B cell (primary cell): Measurements from ENCODE around the gene RPL32. TPM values are rescaled to one million over a fixed set of nuclear protein-coding genes. Genes with fewer than 3 reads are reported as not detected.

Experiments
- ATAC-seq: fragments of 200-7000 bp; cut with Tn5 transposase; one replicate; pipeline ENCODE4 v1.10.0; 2021; ENCODE audit warnings: low read depth, mild to moderate bottlenecking, moderate number of reproducible peaks, moderate library complexity
- CTCF ChIA-PET: fragments of 350-600 bp; sonication (Branson Sonifier 250); formaldehyde crosslinking; loops from one replicate; lab custom pipeline; 2021; ENCODE audit warnings: antibody characterized with exemption, inconsistent platforms; lab: Charles Lee
- POLR2A ChIA-PET: fragments of 350-600 bp; sonication (Branson Sonifier 250); formaldehyde crosslinking; loops from one replicate; lab custom pipeline; 2021; ENCODE audit warnings: antibody characterized with exemption; lab: Charles Lee
- DNase-seq: peaks from one replicate; pipeline ENCODE4 v3.0.0; 2013
- H2AFZ ChIP-seq: 2 replicates; pipeline ENCODE4 v1.6.1; 2012; ENCODE audit warnings: mild to moderate bottlenecking, low read depth, low read length; ENCODE audit not compliant: insufficient read depth, poor library complexity, severe bottlenecking
- H3K27ac ChIP-seq, 2 donors: 1 replicate in 1 of 2; 2 replicates in 1 of 2; pipeline ENCODE4 v1.5.1; 2012 to 2013; ENCODE audit warnings: low read length in 2 of 2, mild to moderate bottlenecking in 2 of 2, moderate library complexity in 1 of 2
- H3K27me3 ChIP-seq, 4 experiments: fragments of 200-600 bp in 1 of 4; sonication (generic) in 1 of 4; replicated peaks in 1 of 4; 1 replicate in 2 of 4; 2 replicates in 2 of 4; pipeline versions ENCODE4 v1.6.1 to v1.7.0; 2013 to 2016; ENCODE audit warnings: low read length in 3 of 4, mild to moderate bottlenecking in 2 of 4, mixed read lengths in 1 of 4, moderate library complexity in 1 of 4; ENCODE audit not compliant: insufficient read depth in 4 of 4, control insufficient read depth in 3 of 4; ENCODE audit errors: control extremely low read depth in 1 of 4
- H3K36me3 ChIP-seq, 2 experiments: replicated peaks in 1 of 2; 1 replicate in 1 of 2; 2 replicates in 1 of 2; pipeline versions ENCODE4 v1.6.1 to v1.7.1; 2013; ENCODE audit warnings: low read length in 1 of 2; ENCODE audit not compliant: insufficient read depth in 2 of 2, control insufficient read depth in 1 of 2; ENCODE audit errors: control extremely low read depth in 1 of 2, extremely low read depth in 1 of 2
- H3K4me1 ChIP-seq, 2 donors: fragments of 200-600 bp in 1 of 2; sonication (generic) in 1 of 2; 1 replicate in 1 of 2; 2 replicates in 1 of 2; pipeline versions ENCODE4 v1.5.1 to v1.6.1; 2013 to 2017; ENCODE audit warnings: low read length in 2 of 2; ENCODE audit not compliant: control insufficient read depth in 2 of 2, insufficient read depth in 2 of 2
- H3K4me2 ChIP-seq: replicated peaks from 2 replicates; pipeline ENCODE3; 2012; ENCODE audit warnings: mild to moderate bottlenecking, low read depth, low read length; ENCODE audit not compliant: poor library complexity, severe bottlenecking
- H3K4me3 ChIP-seq, 5 experiments: fragments of 200-600 bp in 1 of 5; sonication (generic) in 1 of 5; 1 replicate in 3 of 5; 2 replicates in 2 of 5; pipeline versions ENCODE4 v1.5.1 to v1.7.0; 2011 to 2016; ENCODE audit warnings: low read length in 4 of 5, mild to moderate bottlenecking in 4 of 5, low read depth in 2 of 5, control low read depth in 1 of 5, moderate library complexity in 1 of 5; ENCODE audit not compliant: insufficient read depth in 1 of 5; ENCODE audit errors: control extremely low read depth in 1 of 5, extremely low read depth in 1 of 5
- H3K79me2 ChIP-seq: fragments of 200-600 bp; sonication (generic); one replicate; pipeline ENCODE4 v1.6.0; 2016; ENCODE audit warnings: low read length; ENCODE audit not compliant: control insufficient read depth, insufficient read depth
- H3K9ac ChIP-seq: fragments of 200-600 bp; sonication (generic); 2 replicates; pipeline ENCODE4 v1.6.1; 2017; ENCODE audit warnings: mild to moderate bottlenecking, low read length, moderate library complexity
- H3K9me3 ChIP-seq, 3 donors: one replicate each; pipeline versions ENCODE4 v1.6.1 to v1.7.1; 2013; ENCODE audit warnings: low read length in 2 of 3; ENCODE audit not compliant: control insufficient read depth in 2 of 3, insufficient read depth in 1 of 3; ENCODE audit errors: control extremely low read depth in 1 of 3
- H4K20me1 ChIP-seq: 2 replicates; pipeline ENCODE4 v1.6.0; 2012; ENCODE audit warnings: mild to moderate bottlenecking, low read length; ENCODE audit not compliant: insufficient read depth, control insufficient read depth, poor library complexity, severe bottlenecking
- H3K27ac Mint-ChIP-seq: one replicate; pipeline ENCODE4 v1.8.0; 2021; ENCODE audit warnings: mixed read lengths
- H3K27me3 Mint-ChIP-seq: one replicate; pipeline ENCODE4 v1.8.0; 2021; ENCODE audit warnings: mixed read lengths
- H3K4me1 Mint-ChIP-seq: one replicate; pipeline ENCODE4 v1.8.0; 2021; ENCODE audit warnings: mixed read lengths
- H3K4me3 Mint-ChIP-seq: one replicate; pipeline ENCODE4 v1.8.0; 2021; ENCODE audit warnings: mixed read lengths
- H3K9me3 Mint-ChIP-seq: one replicate; pipeline ENCODE4 v1.8.0; 2022; ENCODE audit warnings: mixed read lengths; ENCODE audit not compliant: insufficient read depth
- CTCF ChIP-seq: fragments of 200-600 bp; IDR thresholded peaks from one replicate; pipeline ENCODE4 v1.8.0; 2022; ENCODE audit warnings: antibody characterized with exemption, mild to moderate bottlenecking
- EZH2 ChIP-seq: IDR thresholded peaks from 2 replicates; pipeline ENCODE4 v1.6.1; 2012; ENCODE audit warnings: borderline replicate concordance, low read depth, mild to moderate bottlenecking, moderate library complexity, low read length; ENCODE audit not compliant: insufficient read depth, poor library complexity, severe bottlenecking
- WGBS: methylation state at CpG from one replicate; pipeline ENCODE4 v1.1.5; 2013; ENCODE audit warnings: missing lambda C conversion rate; ENCODE audit not compliant: insufficient coverage; 5-methylcytosine and 5-hydroxymethylcytosine counted together
- intact Hi-C: fragments of 100-400 bp; cut with micrococcal nuclease; formaldehyde crosslinking; loops from one replicate; pipeline ENCODE4 v1.10.0; 2022
- polyA plus RNA-seq: library from polyadenylated mRNA; depleted of rRNA; stranded (reverse); fragments of >200 nt; gene quantifications from 2 replicates; pipeline ENCODE4 v1.2.3, GENCODE V29; 2012
- total RNA-seq, 2 donors: library from RNA; stranded (reverse); fragments of 120-200 nt in 1 of 2; gene quantifications; 1 replicate in 1 of 2; 2 replicates in 1 of 2; pipeline versions ENCODE4 v1.2.3 to v1.2.4, GENCODE V29; 2013 to 2022

The RPL32 gene
- total and polyA plus RNA-seq, 2 donors (not counting 1 experiment from before 2014, with no cell fraction given), result 2,160 to 2,756 TPM

- Mint-ChIP-seq H3K4me1 (peaks cover 22% of the 10 kb centered on the region), H3K4me3 (peak overlapping the region; percentile 89), H3K27me3 (peaks cover 10% of the 10 kb centered on the region), H3K9me3 (no peaks in the 10 kb centered on the region), H3K27ac (peak overlapping the region; percentile 5)
- Histone ChIP-seq H3K27me3 (peaks cover 0 to 14% (median 6%) of the 10 kb centered on the region in 4 experiments), H3K4me2 (peak overlapping the region; percentile 97), H3K4me3 (peak overlapping the region in 4 of 5 experiments; percentile 53 to 78 (median 61)), H3K79me2 (no peaks in the 10 kb centered on the region), H3K27ac (no peak overlapping the region), H3K9ac (no peak overlapping the region), H3K9me3 (peaks cover 0 to 3% (median 0%) of the 10 kb centered on the region in 3 donors), H2AFZ (peak overlapping the region; percentile 90), H4K20me1 (no peaks in the 10 kb centered on the region), H3K4me1 (peaks cover 15 to 26% of the 10 kb centered on the region in 2 donors), H3K36me3 (no peaks in the 10 kb centered on the region)
- no peak for DNase-seq
- intact Hi-C loops, result loop anchor here (5.0 kb wide), 1 partner anchor 135 kb away; the partner anchor contains the start of gene RAF1
- ChIA-PET POLR2A (interaction anchor here (0.7 kb wide), 1 partner anchor 446 kb away, joined by 3 read pairs; no protein-coding TSS in a partner anchor), CTCF (interaction anchor here (1.2 to 3.3 kb wide), 4 partner anchors 10 to 91 kb away, joined by 3 to 24 read pairs (median 4); no protein-coding TSS in a partner anchor)
- ATAC-seq, result no peak
- WGBS, result 44% methylated on average over 6 of the region's 17 CpGs
- no peak for TF ChIP-seq CTCF
- TF ChIP-seq EZH2, result no peak
Observed at GRCh38 chr3:12797124-12797891, 44.1 kb downstream of the RPL32 start.
